Brain microvascular endothelial cell (primary cell): ENCODE results near the gene LRRC3C.
"Not testable (repeated sequence)": the region's sequence is repeated elsewhere in the genome, so short reads cannot be mapped to it uniquely, and the experiment has no call there.

Source experiments
- DNase-seq: peaks from one replicate; pipeline ENCODE4 v3.0.0-alpha.2; 2020
- H3K27ac ChIP-seq: fragments of 250-450 bp; sonication (Bioruptor Pico); 2 replicates; pipeline ENCODE4 v1.5.1; 2020; ENCODE audit warnings: mild to moderate bottlenecking, moderate library complexity
- H3K27me3 ChIP-seq: fragments of 250-450 bp; sonication (Bioruptor Pico); replicated peaks from 2 replicates; pipeline ENCODE4 v1.5.1; 2020; ENCODE audit warnings: mild to moderate bottlenecking
- H3K36me3 ChIP-seq: fragments of 250-450 bp; sonication (Bioruptor Pico); replicated peaks from 2 replicates; pipeline ENCODE4 v1.5.1; 2020; ENCODE audit warnings: mild to moderate bottlenecking
- H3K4me3 ChIP-seq: 2 replicates; pipeline ENCODE4 v1.5.1; 2011; ENCODE audit warnings: low read depth, mild to moderate bottlenecking, control low read depth, low read length, moderate library complexity
- CTCF ChIP-seq: IDR thresholded peaks from 2 replicates; pipeline ENCODE4 v1.5.1; 2011; ENCODE audit warnings: low read depth, mild to moderate bottlenecking, moderate library complexity, low read length, control low read depth, inconsistent platforms; ENCODE audit errors: missing control alignments
- in situ Hi-C: cut with HindIII; loops from 2 replicates; pipeline ENCODE4 v1.10.0; 2017; ENCODE audit warnings: low sequenced_read_pairs, low pct_ligation_motif_present

The LRRC3C gene

GRCh38 chr17:39946551-39947330 is 19.2 kb downstream of the LRRC3C start:
- no peaks in the 10 kb centered on the region for H3K36me3 ChIP-seq
- no peak overlapping the region for H3K27ac ChIP-seq
- DNase-seq = no peak
- in situ Hi-C loops = no loop called here
- H3K4me3 ChIP-seq = no peak overlapping the region
- no peak for TF ChIP-seq CTCF
- H3K27me3 ChIP-seq = no peaks in the 10 kb centered on the region

GRCh38 chr17:39948489-39948828 is 20.9 kb downstream of the LRRC3C start:
- in situ Hi-C loops, H3K36me3 ChIP-seq, DNase-seq, H3K27me3 ChIP-seq, H3K27ac ChIP-seq, H3K4me3 ChIP-seq: not testable (repeated sequence)

GRCh38 chr17:39949028-39949427 is 21.5 kb downstream of the LRRC3C start:
- in situ Hi-C loops = no loop called here
- DNase-seq = no peak
- no peak for TF ChIP-seq CTCF
- H3K27me3 ChIP-seq = no peaks in the 10 kb centered on the region
- no peak overlapping the region for H3K27ac ChIP-seq
- no peaks in the 10 kb centered on the region for H3K36me3 ChIP-seq
- H3K4me3 ChIP-seq = no peak overlapping the region

- Histone ChIP-seq H3K27ac (no peak overlapping the region), H3K27me3 (no peaks in the 10 kb centered on the region), H3K36me3 (no peaks in the 10 kb centered on the region), H3K4me3 (no peak overlapping the region)
- in situ Hi-C loops = no loop called here
- no peak for DNase-seq
- TF ChIP-seq CTCF = no peak
Observed at GRCh38 chr17:39950871-39951348, 23.4 kb downstream of the LRRC3C start.

GRCh38 chr17:39951924-39952679 is 24.6 kb downstream of the LRRC3C start:
- no peaks in the 10 kb centered on the region for H3K27me3 ChIP-seq
- no peak for DNase-seq
- in situ Hi-C loops = no loop called here
- no peak overlapping the region for H3K27ac ChIP-seq
- H3K4me3 ChIP-seq = peak overlapping the region; percentile 46
- no peak for TF ChIP-seq CTCF
- H3K36me3 ChIP-seq = no peaks in the 10 kb centered on the region

- Histone ChIP-seq H3K4me3 (peak overlapping the region; percentile 47), H3K27me3 (no peaks in the 10 kb centered on the region), H3K36me3 (no peaks in the 10 kb centered on the region), H3K27ac (no peak overlapping the region)
- TF ChIP-seq CTCF = no peak
- peak; percentile 95 for DNase-seq
- in situ Hi-C loops = no loop called here
Observed at GRCh38 chr17:39952680-39953470, 25.3 kb downstream of the LRRC3C start.
